Upper lobe of left lung (tissue), 4 donors: ENCODE measurements around the gene ARPC1A.

Source experiments
- CTCF ChIP-seq, 6 experiments: fragments of 450-650 bp in 4 of 6; fragments of 200-600 bp in 2 of 6; sonication (generic) in 2 of 6; IDR thresholded peaks; one replicate each; pipeline ENCODE4 v1.5.1; 2016 to 2019; ENCODE audit warnings: antibody characterized with exemption in 6 of 6
- EP300 ChIP-seq, 4 donors: sonication (generic); formaldehyde crosslinking; IDR thresholded peaks; one replicate each; pipeline ENCODE4 v1.5.1; 2017; ENCODE audit warnings: antibody characterized with exemption in 4 of 4, control low read depth in 2 of 4
- POLR2A ChIP-seq, 4 donors: fragments of 450-650 bp; IDR thresholded peaks; one replicate each; pipeline ENCODE4 v1.5.1; 2016 to 2017; ENCODE audit warnings: antibody characterized with exemption in 4 of 4, mild to moderate bottlenecking in 2 of 4
- POLR2AphosphoS5 ChIP-seq, 2 donors: sonication (generic); formaldehyde crosslinking; IDR thresholded peaks; one replicate each; pipeline ENCODE4 v1.5.1; 2017; ENCODE audit warnings: antibody characterized with exemption in 2 of 2

- TF ChIP-seq CTCF (IDR thresholded peaks at IDR 0.05) (no peak), POLR2A (IDR thresholded peaks at IDR 0.05) (no peak), POLR2AphosphoS5 (IDR thresholded peaks at IDR 0.05) (no peak), EP300 (IDR thresholded peaks at IDR 0.05) (no peak)
Measured at GRCh38 chr7:99385564-99385963, 59.9 kb downstream of the ARPC1A start.
